PC-3 (cell line): ENCODE data around the gene SPATA6.

ENCODE experiments used
- EZH2 ChIP-seq: fragments of 300-600 bp; sonication (generic); IDR thresholded peaks from one replicate; pipeline ENCODE4 v1.6.1; 2017; ENCODE audit warnings: antibody characterized with exemption, mild to moderate bottlenecking, low read length; ENCODE audit not compliant: unreplicated experiment
- EZH2phosphoT487 ChIP-seq: fragments of 300-600 bp; sonication (generic); IDR thresholded peaks from 2 replicates; pipeline ENCODE4 v1.6.1; 2018; ENCODE audit warnings: mild to moderate bottlenecking, antibody characterized with exemption, low read length, borderline replicate concordance
- TF ChIP-seq, protein P1 (sequence below): fragments of 300-600 bp; sonication (generic); conservative IDR thresholded peaks from 2 replicates; pipeline ENCODE4 v1.5.1; 2017; ENCODE audit warnings: antibody characterized with exemption, low read depth, mild to moderate bottlenecking, low read length

DNA sequence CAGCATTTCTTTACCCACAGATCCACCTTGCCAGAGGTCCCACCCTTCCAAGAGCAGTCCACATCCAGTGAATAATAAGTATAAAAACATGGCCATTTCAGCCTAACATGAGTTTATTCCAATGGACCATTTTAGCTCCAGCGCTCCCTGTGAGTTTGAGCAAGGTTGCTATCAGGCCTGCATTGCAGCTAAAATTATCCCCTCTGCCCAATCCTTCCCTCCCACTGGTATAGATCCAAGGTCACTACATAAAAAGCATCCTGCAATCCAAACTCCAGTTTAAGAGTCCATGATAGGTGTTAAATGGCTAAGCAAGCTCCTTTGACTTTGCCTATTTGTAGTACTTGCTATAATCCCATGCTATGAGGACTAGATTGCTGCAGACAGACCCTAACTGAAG, 213.9 kb downstream of the SPATA6 start:
- TF ChIP-seq, protein P1, sequence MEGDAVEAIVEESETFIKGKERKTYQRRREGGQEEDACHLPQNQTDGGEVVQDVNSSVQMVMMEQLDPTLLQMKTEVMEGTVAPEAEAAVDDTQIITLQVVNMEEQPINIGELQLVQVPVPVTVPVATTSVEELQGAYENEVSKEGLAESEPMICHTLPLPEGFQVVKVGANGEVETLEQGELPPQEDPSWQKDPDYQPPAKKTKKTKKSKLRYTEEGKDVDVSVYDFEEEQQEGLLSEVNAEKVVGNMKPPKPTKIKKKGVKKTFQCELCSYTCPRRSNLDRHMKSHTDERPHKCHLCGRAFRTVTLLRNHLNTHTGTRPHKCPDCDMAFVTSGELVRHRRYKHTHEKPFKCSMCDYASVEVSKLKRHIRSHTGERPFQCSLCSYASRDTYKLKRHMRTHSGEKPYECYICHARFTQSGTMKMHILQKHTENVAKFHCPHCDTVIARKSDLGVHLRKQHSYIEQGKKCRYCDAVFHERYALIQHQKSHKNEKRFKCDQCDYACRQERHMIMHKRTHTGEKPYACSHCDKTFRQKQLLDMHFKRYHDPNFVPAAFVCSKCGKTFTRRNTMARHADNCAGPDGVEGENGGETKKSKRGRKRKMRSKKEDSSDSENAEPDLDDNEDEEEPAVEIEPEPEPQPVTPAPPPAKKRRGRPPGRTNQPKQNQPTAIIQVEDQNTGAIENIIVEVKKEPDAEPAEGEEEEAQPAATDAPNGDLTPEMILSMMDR: no peak
- no peak for TF ChIP-seq EZH2
- no peak for TF ChIP-seq EZH2phosphoT487
